OCI-LY7 (cell line): ENCODE measurements around the gene ANO3.

Experiments used
- CTCF ChIP-seq: fragments of 200-600 bp; sonication (generic); conservative IDR thresholded peaks from 2 replicates; pipeline ENCODE4 v1.5.1; 2014; ENCODE audit warnings: mild to moderate bottlenecking, antibody characterized with exemption, low read length, moderate library complexity, mixed read lengths
- EZH2phosphoT487 ChIP-seq: fragments of 200-600 bp; sonication (generic); IDR thresholded peaks from 2 replicates; pipeline ENCODE4 v1.6.1; 2018; ENCODE audit warnings: low read depth, borderline replicate concordance, mild to moderate bottlenecking, mixed run types, antibody characterized with exemption, low read length, moderate library complexity, mixed read lengths

- TF ChIP-seq CTCF (no peak), EZH2phosphoT487 (no peak)
Observed at GRCh38 chr11:26443617-26444016, 111.7 kb downstream of the ANO3 start.
